Endodermal cell (in vitro differentiated cells): Measurements from ENCODE around the gene KIF26A. TPM values are rescaled to one million over a fixed set of nuclear protein-coding genes. Genes with fewer than 3 reads are reported as not detected.

Experiments used
- DNase-seq: peaks from one replicate; pipeline ENCODE4 v3.0.0-alpha.2; 2017
- H3K27ac ChIP-seq: 2 replicates; pipeline ENCODE4 v1.5.1; 2013; ENCODE audit warnings: mild to moderate bottlenecking, low read depth, low read length, moderate library complexity
- H3K27me3 ChIP-seq: 2 replicates; pipeline ENCODE4 v1.6.1; 2013; ENCODE audit warnings: mild to moderate bottlenecking, low read length, moderate library complexity; ENCODE audit not compliant: insufficient read depth, control insufficient read depth, poor library complexity, severe bottlenecking
- H3K36me3 ChIP-seq: 2 replicates; pipeline ENCODE4 v1.7.0; 2013; ENCODE audit warnings: mild to moderate bottlenecking, low read length, moderate library complexity; ENCODE audit not compliant: control insufficient read depth, insufficient read depth
- H3K4me1 ChIP-seq: one replicate; pipeline ENCODE4 v1.7.0; 2013; ENCODE audit warnings: low read length; ENCODE audit not compliant: control insufficient read depth, insufficient read depth
- H3K4me3 ChIP-seq: 2 replicates; pipeline ENCODE4 v1.5.1; 2013; ENCODE audit warnings: mild to moderate bottlenecking, low read length, moderate library complexity
- H3K9ac ChIP-seq: 2 replicates; pipeline ENCODE4 v1.6.1; 2013; ENCODE audit warnings: mild to moderate bottlenecking, low read length, moderate library complexity; ENCODE audit not compliant: poor library complexity, severe bottlenecking; ENCODE audit errors: extremely low read depth
- H3K9me3 ChIP-seq: 2 replicates; pipeline ENCODE4 v1.6.1; 2013; ENCODE audit warnings: mild to moderate bottlenecking, low read length, moderate library complexity; ENCODE audit not compliant: control insufficient read depth
- H3K27ac Mint-ChIP-seq: 2 replicates; pipeline ENCODE4 v1.8.0; 2020; ENCODE audit warnings: mixed read lengths
- H3K27me3 Mint-ChIP-seq: 2 replicates; pipeline ENCODE4 v1.8.0; 2021; ENCODE audit warnings: mild to moderate bottlenecking, mixed read lengths; ENCODE audit not compliant: insufficient read depth
- H3K36me3 Mint-ChIP-seq: 2 replicates; pipeline ENCODE4 v1.8.0; 2020; ENCODE audit warnings: low read depth, mixed read lengths
- H3K4me1 Mint-ChIP-seq: 2 replicates; pipeline ENCODE4 v1.8.0; 2020; ENCODE audit warnings: mixed read lengths
- H3K4me3 Mint-ChIP-seq: 2 replicates; pipeline ENCODE4 v1.8.0; 2020; ENCODE audit warnings: mild to moderate bottlenecking, moderate library complexity, mixed read lengths
- H3K9me3 Mint-ChIP-seq: 2 replicates; pipeline ENCODE4 v1.8.0; 2020; ENCODE audit warnings: mild to moderate bottlenecking, mixed read lengths
- CTCF ChIP-seq: fragments of 200-600 bp; sonication (generic); conservative IDR thresholded peaks from 2 replicates; pipeline ENCODE4 v1.5.0; 2021; ENCODE audit warnings: antibody characterized with exemption, mild to moderate bottlenecking
- WGBS, 2 experiments: methylation state at CpG; one replicate each; pipeline versions ENCODE4 v1.1.5 to v1.1.7; 2013; ENCODE audit warnings: missing lambda C conversion rate in 2 of 2, mixed read lengths in 1 of 2; ENCODE audit not compliant: insufficient coverage in 1 of 2, insufficient read length in 1 of 2; 5-methylcytosine and 5-hydroxymethylcytosine counted together
- total RNA-seq, 2 donors: library from RNA; stranded (reverse); fragmentation: NEBNext Ultra II Directional in 1 of 2; extraction: Animal tissue kit (Norgen Biotek cat#: 25700) in 1 of 2; gene quantifications; 2 replicates in 1 of 2; 3 replicates in 1 of 2; pipeline ENCODE4 v1.2.1, GENCODE V29; 2021

KIF26A gene
- total RNA-seq, 2 donors from 2014 or later, result 36.7 to 54.8 TPM

DNA sequence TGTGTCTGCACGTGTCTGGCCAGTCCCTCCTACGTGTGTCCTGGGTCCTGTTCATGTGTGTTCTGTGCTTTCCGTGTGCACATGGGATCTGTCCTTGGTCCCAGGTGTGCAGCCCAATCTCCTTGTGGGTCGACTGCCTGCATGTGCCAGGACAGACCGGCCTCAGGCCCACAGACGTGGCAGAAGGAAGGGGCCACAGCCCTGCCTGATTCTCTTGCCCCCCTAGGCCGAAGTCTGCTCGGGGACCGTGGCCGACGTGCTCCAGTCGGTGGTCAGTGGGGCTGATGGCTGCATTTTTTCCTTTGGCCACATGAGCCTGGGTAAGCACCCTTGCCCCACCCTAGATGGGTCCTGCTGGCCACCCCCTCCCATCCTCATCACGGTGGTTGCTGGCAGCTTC, 34.0 kb downstream of the KIF26A start:
- Histone ChIP-seq H3K36me3 (no peaks in the 10 kb centered on the region), H3K27me3 (no peaks in the 10 kb centered on the region)
- H3K4me1 Mint-ChIP-seq, result peaks cover 14% of the 10 kb centered on the region

DNA sequence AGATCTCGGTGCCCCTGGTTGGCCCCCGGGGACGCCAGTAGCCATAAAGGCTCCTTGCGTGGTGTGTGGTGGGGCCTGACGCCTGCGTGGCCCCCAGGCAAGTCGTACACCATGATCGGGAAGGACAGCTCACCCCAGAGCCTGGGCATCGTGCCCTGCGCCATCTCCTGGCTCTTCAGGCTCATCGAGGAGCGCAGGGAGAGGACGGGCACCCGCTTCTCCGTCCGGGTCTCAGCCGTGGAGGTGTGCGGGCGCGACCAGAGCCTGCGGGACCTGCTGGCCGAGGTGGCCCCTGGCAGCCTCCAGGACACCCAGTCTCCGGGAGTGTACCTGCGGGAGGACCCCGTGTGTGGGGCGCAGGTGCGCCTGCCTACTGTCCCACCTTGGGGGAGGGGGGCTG, 34.5 kb downstream of the KIF26A start:
- Mint-ChIP-seq H3K27ac (no peak overlapping the region), H3K4me1 (peaks cover 14% of the 10 kb centered on the region), H3K27me3 (no peaks in the 10 kb centered on the region), H3K9me3 (no peaks in the 10 kb centered on the region), H3K4me3 (no peak overlapping the region), H3K36me3 (peaks cover 12% of the 10 kb centered on the region)
- Histone ChIP-seq H3K36me3 (no peaks in the 10 kb centered on the region), H3K9ac (no peak overlapping the region), H3K4me3 (no peak overlapping the region), H3K27ac (no peak overlapping the region), H3K27me3 (no peaks in the 10 kb centered on the region), H3K9me3 (no peaks in the 10 kb centered on the region), H3K4me1 (no peaks in the 10 kb centered on the region)
- no peak for DNase-seq
- WGBS, 2 experiments, result 94 to 97% methylated on average over 14 to 27 of the region's 27 CpGs
- TF ChIP-seq CTCF, result no peak

More for the DNA sequence above, 34.0 kb downstream of the KIF26A start:
- Mint-ChIP-seq H3K9me3 (no peaks in the 10 kb centered on the region), H3K4me3 (no peak overlapping the region), H3K27me3 (no peaks in the 10 kb centered on the region), H3K27ac (no peak overlapping the region), H3K36me3 (peaks cover 12% of the 10 kb centered on the region)
- Histone ChIP-seq H3K4me3 (no peak overlapping the region), H3K9me3 (no peaks in the 10 kb centered on the region), H3K27ac (no peak overlapping the region), H3K4me1 (no peaks in the 10 kb centered on the region), H3K9ac (no peak overlapping the region)
- 95 to 99% methylated on average over 10 to 13 of the region's 13 CpGs for WGBS, 2 experiments
- no peak for DNase-seq
- TF ChIP-seq CTCF, result no peak

GRCh38 chr14:104174051-104174450, 35.7 kb downstream of the KIF26A start:
- Histone ChIP-seq H3K36me3 (no peaks in the 10 kb centered on the region), H3K27me3 (no peaks in the 10 kb centered on the region), H3K9ac (no peak overlapping the region), H3K4me3 (no peak overlapping the region), H3K4me1 (no peaks in the 10 kb centered on the region), H3K9me3 (no peaks in the 10 kb centered on the region), H3K27ac (no peak overlapping the region)
- no peak for TF ChIP-seq CTCF
- H3K27ac Mint-ChIP-seq, result no peak overlapping the region
- H3K4me3 Mint-ChIP-seq, result no peak overlapping the region
- 94 to 99% methylated on average over 13 to 22 of the region's 22 CpGs for WGBS, 2 experiments
- no peaks in the 10 kb centered on the region for H3K9me3 Mint-ChIP-seq
- no peaks in the 10 kb centered on the region for H3K27me3 Mint-ChIP-seq
- H3K4me1 Mint-ChIP-seq, result peaks cover 14% of the 10 kb centered on the region
- H3K36me3 Mint-ChIP-seq, result peaks cover 10% of the 10 kb centered on the region
- DNase-seq, result no peak
